Activated CD4-positive, alpha-beta T cell treated with anti-CD3 and anti-CD28 coated beads, Interleukin-10, Interleukin-2, amounts not matched to agents 100 ng/mL and 50 ng/mL, durations not matched to agents 16 hours and 8 hours (primary cell): ENCODE results near the gene INHBB.
"Not testable (repeated sequence)": the region's sequence is repeated elsewhere in the genome, so short reads cannot be mapped to it uniquely, and the experiment has no call there.

Source experiments
- DNase-seq: peaks from one replicate; pipeline ENCODE4 v3.0.0-alpha.2; 2020

Gene INHBB

GRCh38 chr2:120346026-120346666, at the start of gene INHBB:
TSS of gene INHBB (plus strand) at chr2:120346136. CDS start at chr2:120346189, 53 bp downstream.
- no peak for DNase-seq

GRCh38 chr2:120298173-120298835, 47.6 kb upstream of the INHBB start:
- no peak for DNase-seq

GRCh38 chr2:120299004-120299403, 46.9 kb upstream of the INHBB start:
- DNase-seq = no peak

- DNase-seq = no peak
Measured at GRCh38 chr2:120299561-120299960, 46.4 kb upstream of the INHBB start.

GRCh38 chr2:120300385-120300784, 45.6 kb upstream of the INHBB start:
- DNase-seq = no peak

- no peak for DNase-seq
Measured at GRCh38 chr2:120301284-120301683, 44.7 kb upstream of the INHBB start.

GRCh38 chr2:120302301-120302700, 43.6 kb upstream of the INHBB start:
- no peak for DNase-seq

- DNase-seq = no peak
Measured at GRCh38 chr2:120303177-120303576, 42.8 kb upstream of the INHBB start.

GRCh38 chr2:120305296-120305695, 40.6 kb upstream of the INHBB start:
- DNase-seq = no peak

- no peak for DNase-seq
Measured at GRCh38 chr2:120305937-120306490, 39.9 kb upstream of the INHBB start.

GRCh38 chr2:120307482-120307881, 38.5 kb upstream of the INHBB start:
- DNase-seq = no peak

GRCh38 chr2:120308038-120308910, 37.7 kb upstream of the INHBB start:
- no peak for DNase-seq

GRCh38 chr2:120310136-120310535, 35.8 kb upstream of the INHBB start:
- DNase-seq = no peak

- not testable (repeated sequence) for DNase-seq
Measured at GRCh38 chr2:120310841-120311240, 35.1 kb upstream of the INHBB start.

GRCh38 chr2:120312076-120312475, 33.9 kb upstream of the INHBB start:
- no peak for DNase-seq

- peak; percentile 85 for DNase-seq
Measured at GRCh38 chr2:120312860-120313694, 32.9 kb upstream of the INHBB start.

- no peak for DNase-seq
Measured at GRCh38 chr2:120313695-120314615, 32.0 kb upstream of the INHBB start.

- DNase-seq = peak; percentile 20
Measured at GRCh38 chr2:120314690-120315366, 31.1 kb upstream of the INHBB start.

- no peak for DNase-seq
Measured at GRCh38 chr2:120315367-120316033, 30.4 kb upstream of the INHBB start.

- no peak for DNase-seq
Measured at GRCh38 chr2:120316071-120316470, 29.9 kb upstream of the INHBB start.
